ENCODE results near the gene TNN. TPM values are rescaled to one million over a fixed set of nuclear protein-coding genes. Genes with fewer than 3 reads are reported as not detected.

The TNN gene
- total and polyA plus RNA-seq, 2 experiments from 2014 or later: not detected

- TF ChIP-seq EZH2phosphoT487 (IDR thresholded peaks at IDR 0.05; ENCODE audit: insufficient read depth, low read depth) (no peak), EZH2 (IDR thresholded peaks at IDR 0.05; ENCODE audit: insufficient read depth, poor library complexity, severe bottlenecking) (no peak)
- H2AFZ ChIP-seq: no peak overlapping the region
- H3K9me2 ChIP-seq (ENCODE audit: insufficient read depth): no peaks in the 10 kb centered on the region
- DNase-seq: no peak
- no peak overlapping the region for H3K4me2 ChIP-seq (ENCODE audit: unreplicated experiment)
- in situ Hi-C loops (cut with MboI): loop anchor here (25.0 kb wide), 1 partner anchor 1668 kb away; no protein-coding TSS in a partner anchor
- no peaks in the 10 kb centered on the region for H3K9me3 ChIP-seq (ENCODE audit: low read depth)
- no peaks in the 10 kb centered on the region; the same call in 1 of the 2 replicates for H3K27me3 ChIP-seq (replicated peaks; ENCODE audit: insufficient read depth)
- no peaks in the 10 kb centered on the region for H4K20me1 ChIP-seq (ENCODE audit: insufficient read depth)
- H3K36me3 ChIP-seq (ENCODE audit: low read depth): no peaks in the 10 kb centered on the region
- H3K4me1 ChIP-seq (ENCODE audit: insufficient read depth): no peaks in the 10 kb centered on the region
- no peaks in the 10 kb centered on the region for H3K79me2 ChIP-seq (ENCODE audit: insufficient read depth)
- no peaks in the 10 kb centered on the region for H3F3A ChIP-seq (ENCODE audit: insufficient read depth)
- H3K9ac ChIP-seq: no peak overlapping the region
- 44 to 46% methylated on average over 6 of the region's 6 CpGs for WGBS, 2 experiments (ENCODE audit: low coverage in 1 of 2, low lambda C conversion rate in 2 of 2, missing lambda C conversion rate in 2 of 2)
- no peak overlapping the region for H3K4me3 ChIP-seq
- no peak overlapping the region for H3K27ac ChIP-seq
These were observed 101.8 kb downstream of the TNN start for GRCh38 chr1:175169286-175170018.

GRCh38 chr1:175171036-175171913 lies 103.6 kb downstream of the TNN start:
- DNase-seq: no peak
- Histone ChIP-seq H3K9ac (no peak overlapping the region), H3K4me1 (ENCODE audit: insufficient read depth) (no peaks in the 10 kb centered on the region), H3K27me3 (replicated peaks; ENCODE audit: insufficient read depth) (no peaks in the 10 kb centered on the region; the same call in 1 of the 2 replicates), H2AFZ (no peak overlapping the region), H3K4me2 (ENCODE audit: unreplicated experiment) (no peak overlapping the region), H3K9me2 (ENCODE audit: insufficient read depth) (no peaks in the 10 kb centered on the region), H3F3A (ENCODE audit: insufficient read depth) (no peaks in the 10 kb centered on the region), H4K20me1 (ENCODE audit: insufficient read depth) (no peaks in the 10 kb centered on the region), H3K9me3 (ENCODE audit: low read depth) (no peaks in the 10 kb centered on the region), H3K27ac (no peak overlapping the region), H3K36me3 (ENCODE audit: low read depth) (no peaks in the 10 kb centered on the region), H3K79me2 (ENCODE audit: insufficient read depth) (no peaks in the 10 kb centered on the region), H3K4me3 (no peak overlapping the region)
- TF ChIP-seq EZH2phosphoT487 (IDR thresholded peaks at IDR 0.05; ENCODE audit: insufficient read depth, low read depth) (no peak), EZH2 (IDR thresholded peaks at IDR 0.05; ENCODE audit: insufficient read depth, poor library complexity, severe bottlenecking) (no peak)
- in situ Hi-C loops (cut with MboI): loop anchor here (25.0 kb wide), 1 partner anchor 1666 kb away; no protein-coding TSS in a partner anchor
- WGBS, 2 experiments (ENCODE audit: low coverage in 1 of 2, low lambda C conversion rate in 2 of 2, missing lambda C conversion rate in 2 of 2): 45 to 50% methylated on average over 9 of the region's 9 CpGs

GRCh38 chr1:175172503-175172902 lies 104.9 kb downstream of the TNN start:
- H3K9me2 ChIP-seq (ENCODE audit: insufficient read depth): no peaks in the 10 kb centered on the region
- no peaks in the 10 kb centered on the region for H3K9me3 ChIP-seq (ENCODE audit: low read depth)
- H3K4me1 ChIP-seq (ENCODE audit: insufficient read depth): no peaks in the 10 kb centered on the region
- no peak overlapping the region for H3K27ac ChIP-seq
- H3K27me3 ChIP-seq (replicated peaks; ENCODE audit: insufficient read depth): no peaks in the 10 kb centered on the region
- H3K9ac ChIP-seq: no peak overlapping the region
- H3K4me3 ChIP-seq: no peak overlapping the region
- no peaks in the 10 kb centered on the region for H3K36me3 ChIP-seq (ENCODE audit: low read depth)
- H3F3A ChIP-seq (ENCODE audit: insufficient read depth): no peaks in the 10 kb centered on the region
- no peak overlapping the region for H2AFZ ChIP-seq
- no peak for DNase-seq
- H3K4me2 ChIP-seq (ENCODE audit: unreplicated experiment): no peak overlapping the region
- WGBS, 2 experiments (ENCODE audit: low coverage in 1 of 2, low lambda C conversion rate in 2 of 2, missing lambda C conversion rate in 2 of 2): 44 to 45% methylated on average over 3 of the region's 3 CpGs
- H4K20me1 ChIP-seq (ENCODE audit: insufficient read depth): no peaks in the 10 kb centered on the region
- TF ChIP-seq EZH2 (IDR thresholded peaks at IDR 0.05; ENCODE audit: insufficient read depth, poor library complexity, severe bottlenecking): no peak
- no peak for TF ChIP-seq EZH2phosphoT487 (IDR thresholded peaks at IDR 0.05; ENCODE audit: insufficient read depth, low read depth)
- in situ Hi-C loops (cut with MboI): loop anchor here (25.0 kb wide), 1 partner anchor 1665 kb away; no protein-coding TSS in a partner anchor
- H3K79me2 ChIP-seq (ENCODE audit: insufficient read depth): no peaks in the 10 kb centered on the region

GRCh38 chr1:175173531-175173930 lies 105.9 kb downstream of the TNN start:
- H3K4me3 ChIP-seq: no peak overlapping the region
- TF ChIP-seq EZH2 (IDR thresholded peaks at IDR 0.05; ENCODE audit: insufficient read depth, poor library complexity, severe bottlenecking): no peak
- no peak for TF ChIP-seq EZH2phosphoT487 (IDR thresholded peaks at IDR 0.05; ENCODE audit: insufficient read depth, low read depth)

More at GRCh38 chr1:175173531-175173930, 105.9 kb downstream of the TNN start:
- 50 to 52% methylated on average over 7 of the region's 7 CpGs for WGBS, 2 experiments (ENCODE audit: low coverage in 1 of 2, low lambda C conversion rate in 2 of 2, missing lambda C conversion rate in 2 of 2)
- no peaks in the 10 kb centered on the region for H3K4me1 ChIP-seq (ENCODE audit: insufficient read depth)
- no peak for DNase-seq
- in situ Hi-C loops (cut with MboI): loop anchor here (25.0 kb wide), 1 partner anchor 1664 kb away; no protein-coding TSS in a partner anchor
- H3K9me2 ChIP-seq (ENCODE audit: insufficient read depth): no peaks in the 10 kb centered on the region
- no peaks in the 10 kb centered on the region for H3K79me2 ChIP-seq (ENCODE audit: insufficient read depth)
- no peaks in the 10 kb centered on the region for H4K20me1 ChIP-seq (ENCODE audit: insufficient read depth)
- H3K27ac ChIP-seq: no peak overlapping the region
- no peaks in the 10 kb centered on the region for H3K9me3 ChIP-seq (ENCODE audit: low read depth)
- H3F3A ChIP-seq (ENCODE audit: insufficient read depth): no peaks in the 10 kb centered on the region
- no peak overlapping the region for H3K9ac ChIP-seq
- H2AFZ ChIP-seq: no peak overlapping the region
- no peak overlapping the region for H3K4me2 ChIP-seq (ENCODE audit: unreplicated experiment)
- no peaks in the 10 kb centered on the region for H3K36me3 ChIP-seq (ENCODE audit: low read depth)
- H3K27me3 ChIP-seq (replicated peaks; ENCODE audit: insufficient read depth): no peaks in the 10 kb centered on the region
